DOHH2 (cell line): Measurements from ENCODE around the gene SMG6.

Source experiments
- EZH2phosphoT487 ChIP-seq: fragments of 200-600 bp; sonication (generic); IDR thresholded peaks from 2 replicates; pipeline ENCODE4 v1.6.1; 2017; ENCODE audit warnings: borderline replicate concordance, mild to moderate bottlenecking, antibody characterized with exemption, low read length, moderate library complexity, mixed read lengths
- TF ChIP-seq, protein P1 (sequence below): fragments of 200-600 bp; sonication (generic); IDR thresholded peaks from one replicate; pipeline ENCODE4 v1.5.1; 2014; ENCODE audit warnings: antibody characterized with exemption, mild to moderate bottlenecking, low read depth, low read length; ENCODE audit not compliant: poor library complexity, severe bottlenecking

DNA sequence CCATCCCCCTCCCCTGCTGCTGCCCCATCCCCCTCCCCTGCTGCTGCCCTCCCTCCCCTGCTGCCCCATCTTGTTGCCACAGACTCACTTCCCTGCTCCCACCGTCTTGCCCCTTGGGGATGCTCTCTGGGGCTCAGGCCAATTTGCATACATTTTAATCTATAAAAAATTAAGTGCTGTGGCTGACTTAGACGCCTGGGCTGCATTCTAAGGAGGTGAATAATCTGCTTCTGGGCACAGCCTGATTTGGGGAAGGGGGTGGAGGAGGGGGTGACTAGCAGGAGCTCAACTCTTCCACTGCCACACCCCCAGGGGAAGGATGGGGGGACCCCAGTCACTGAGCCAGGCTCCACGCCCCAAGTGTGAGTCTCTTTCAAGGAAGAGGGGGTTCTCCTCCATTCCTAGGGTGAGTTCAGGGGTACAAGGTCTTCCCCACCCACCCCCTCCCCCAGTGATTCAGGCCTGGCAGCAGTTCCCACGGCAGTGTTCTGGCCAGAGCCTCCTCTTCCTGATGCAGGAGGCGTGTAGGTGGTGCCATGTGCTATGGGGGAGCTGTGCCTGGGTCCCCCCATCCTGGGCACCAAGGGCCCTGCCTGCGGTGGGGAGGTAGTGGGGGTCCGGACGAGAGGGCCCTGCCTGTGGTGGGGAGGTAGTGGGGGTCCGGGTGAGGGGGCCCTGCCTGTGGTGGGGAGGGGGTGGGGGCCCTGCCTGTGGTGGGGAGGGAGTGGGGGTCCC lies 268.6 kb downstream of the SMG6 start:
- TF ChIP-seq, protein P1, sequence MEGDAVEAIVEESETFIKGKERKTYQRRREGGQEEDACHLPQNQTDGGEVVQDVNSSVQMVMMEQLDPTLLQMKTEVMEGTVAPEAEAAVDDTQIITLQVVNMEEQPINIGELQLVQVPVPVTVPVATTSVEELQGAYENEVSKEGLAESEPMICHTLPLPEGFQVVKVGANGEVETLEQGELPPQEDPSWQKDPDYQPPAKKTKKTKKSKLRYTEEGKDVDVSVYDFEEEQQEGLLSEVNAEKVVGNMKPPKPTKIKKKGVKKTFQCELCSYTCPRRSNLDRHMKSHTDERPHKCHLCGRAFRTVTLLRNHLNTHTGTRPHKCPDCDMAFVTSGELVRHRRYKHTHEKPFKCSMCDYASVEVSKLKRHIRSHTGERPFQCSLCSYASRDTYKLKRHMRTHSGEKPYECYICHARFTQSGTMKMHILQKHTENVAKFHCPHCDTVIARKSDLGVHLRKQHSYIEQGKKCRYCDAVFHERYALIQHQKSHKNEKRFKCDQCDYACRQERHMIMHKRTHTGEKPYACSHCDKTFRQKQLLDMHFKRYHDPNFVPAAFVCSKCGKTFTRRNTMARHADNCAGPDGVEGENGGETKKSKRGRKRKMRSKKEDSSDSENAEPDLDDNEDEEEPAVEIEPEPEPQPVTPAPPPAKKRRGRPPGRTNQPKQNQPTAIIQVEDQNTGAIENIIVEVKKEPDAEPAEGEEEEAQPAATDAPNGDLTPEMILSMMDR: no peak
- no peak for TF ChIP-seq EZH2phosphoT487
